MM.1S (cell line): ENCODE data around the gene VAV3.

Source experiments
- DNase-seq: peaks from one replicate; pipeline ENCODE4 v3.0.0-alpha.2; 2015
- H2AFZ ChIP-seq: fragments of 300-600 bp; sonication (generic); 2 replicates; pipeline ENCODE4 v1.6.0; 2016; ENCODE audit warnings: antibody characterized with exemption, low read length
- H3F3A ChIP-seq: fragments of 300-600 bp; sonication (generic); 2 replicates; pipeline ENCODE4 v1.6.1; 2016; ENCODE audit warnings: mild to moderate bottlenecking, antibody characterized with exemption, low read length, moderate library complexity, mixed read lengths; ENCODE audit not compliant: insufficient read depth
- H3K27ac ChIP-seq: fragments of 300-600 bp; sonication (generic); 2 replicates; pipeline ENCODE4 v1.5.1; 2016; ENCODE audit warnings: mild to moderate bottlenecking, low read length
- H3K27me3 ChIP-seq: fragments of 300-600 bp; sonication (generic); replicated peaks from 2 replicates; pipeline ENCODE4 v1.6.0; 2016; ENCODE audit warnings: low read length; ENCODE audit not compliant: insufficient read depth
- H3K36me3 ChIP-seq: fragments of 300-600 bp; sonication (generic); replicated peaks from 2 replicates; pipeline ENCODE4 v1.6.1; 2016; ENCODE audit warnings: mild to moderate bottlenecking, low read length, mixed read lengths; ENCODE audit not compliant: insufficient read depth
- H3K4me1 ChIP-seq: fragments of 300-600 bp; sonication (generic); 2 replicates; pipeline ENCODE4 v1.6.1; 2016; ENCODE audit warnings: low read length, mixed read lengths
- H3K4me2 ChIP-seq: fragments of 300-600 bp; sonication (generic); 2 replicates; pipeline ENCODE4 v1.6.0; 2016; ENCODE audit warnings: low read depth, low read length
- H3K4me3 ChIP-seq: fragments of 300-600 bp; sonication (generic); 2 replicates; pipeline ENCODE4 v1.5.1; 2016; ENCODE audit warnings: low read length, mixed read lengths
- H3K79me2 ChIP-seq: fragments of 300-600 bp; sonication (generic); 2 replicates; pipeline ENCODE4 v1.6.1; 2016; ENCODE audit warnings: mixed run types, low read length, mixed read lengths
- H3K9ac ChIP-seq: fragments of 300-600 bp; sonication (generic); 2 replicates; pipeline ENCODE4 v1.6.1; 2016; ENCODE audit warnings: low read length, mixed read lengths
- H3K9me2 ChIP-seq: fragments of 300-600 bp; sonication (generic); replicated peaks from 2 replicates; pipeline ENCODE4 v1.6.1; 2016; ENCODE audit warnings: mild to moderate bottlenecking, low read length, mixed read lengths; ENCODE audit not compliant: insufficient read depth
- H3K9me3 ChIP-seq: fragments of 300-600 bp; sonication (generic); replicated peaks from 2 replicates; pipeline ENCODE4 v1.6.1; 2016; ENCODE audit warnings: mild to moderate bottlenecking, low read length, mixed read lengths; ENCODE audit not compliant: insufficient read depth
- H4K20me1 ChIP-seq: fragments of 300-600 bp; sonication (generic); 2 replicates; pipeline ENCODE4 v1.6.1; 2016; ENCODE audit warnings: mild to moderate bottlenecking, low read length, moderate library complexity, mixed read lengths; ENCODE audit not compliant: insufficient read depth
- CTCF ChIP-seq: fragments of 300-600 bp; sonication (generic); IDR thresholded peaks from 2 replicates; pipeline ENCODE4 v1.5.1; 2016; ENCODE audit warnings: antibody characterized with exemption, low read length, mixed read lengths
- EZH2 ChIP-seq: fragments of 300-600 bp; sonication (generic); optimal IDR thresholded peaks from 2 replicates; pipeline ENCODE3; 2017; ENCODE audit warnings: low read depth, mild to moderate bottlenecking, antibody characterized with exemption, low read length, mixed read lengths
- EZH2phosphoT487 ChIP-seq: fragments of 300-600 bp; sonication (generic); IDR thresholded peaks from 2 replicates; pipeline ENCODE4 v1.6.1; 2018; ENCODE audit warnings: antibody characterized with exemption, low read length

VAV3 gene

DNA sequence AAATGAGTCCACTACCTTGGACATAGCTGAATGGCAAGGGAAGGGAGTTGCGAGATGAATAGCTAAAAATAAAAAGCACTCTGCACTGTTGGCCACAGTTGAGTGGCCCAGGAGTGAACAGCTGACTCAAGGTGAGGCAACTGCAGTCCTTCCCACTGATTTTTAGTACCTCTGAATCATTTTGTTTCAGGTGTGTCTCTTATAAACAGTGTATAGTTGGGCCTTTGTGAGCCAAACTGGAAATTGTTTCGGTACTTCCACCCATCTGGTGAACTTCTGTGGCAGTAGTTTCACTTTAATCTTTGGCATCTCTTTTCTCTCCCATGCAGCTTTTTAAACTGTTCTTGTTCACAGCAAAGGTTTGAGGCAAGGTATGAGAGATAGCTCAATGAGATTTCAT, 122.7 kb downstream of the VAV3 start:
- peaks cover 12% of the 10 kb centered on the region; the same call in 1 of the 2 replicates for H3F3A ChIP-seq
- H4K20me1 ChIP-seq = no peaks in the 10 kb centered on the region
- H3K9me3 ChIP-seq = no peaks in the 10 kb centered on the region
- peak overlapping the region; percentile 38 for H3K4me2 ChIP-seq
- no peaks in the 10 kb centered on the region for H3K79me2 ChIP-seq
- no peaks in the 10 kb centered on the region for H3K27me3 ChIP-seq
- H3K4me1 ChIP-seq = peaks cover 14% of the 10 kb centered on the region
- no peak overlapping the region for H3K9ac ChIP-seq
- H3K4me3 ChIP-seq = no peak overlapping the region; the same call in 1 of the 2 replicates
- TF ChIP-seq EZH2phosphoT487 (no peak), EZH2 (no peak)
- no peak overlapping the region for H2AFZ ChIP-seq
- H3K27ac ChIP-seq = peak overlapping the region; percentile 51; the same call in 1 of the 2 replicates
- no peaks in the 10 kb centered on the region for H3K9me2 ChIP-seq
- H3K36me3 ChIP-seq = no peaks in the 10 kb centered on the region
- peak; percentile 60 for DNase-seq

DNA sequence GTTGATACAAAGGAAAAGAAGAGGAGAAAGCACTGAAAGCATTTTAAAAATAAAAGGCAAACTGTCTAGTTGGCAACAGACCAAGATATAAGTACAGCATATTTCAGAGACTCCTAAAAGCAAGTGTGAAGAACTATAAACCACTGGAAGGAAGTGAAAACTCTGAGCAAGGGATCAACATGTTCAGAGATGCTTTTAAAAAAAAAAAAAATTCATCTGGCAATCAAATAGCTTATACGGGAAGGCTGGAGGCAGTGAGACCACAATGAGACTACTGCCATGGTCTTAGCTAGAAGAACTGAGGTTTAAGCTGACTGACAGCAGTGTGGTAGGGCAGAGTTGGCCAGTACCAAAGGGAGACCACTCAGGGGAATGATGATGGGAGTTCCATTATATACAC, 124.3 kb downstream of the VAV3 start:
- no peak for TF ChIP-seq CTCF
- TF ChIP-seq EZH2 = no peak
- no peak for TF ChIP-seq EZH2phosphoT487

GRCh38 chr1:107838056-107838455, 126.9 kb downstream of the VAV3 start:
- no peaks in the 10 kb centered on the region for H3K36me3 ChIP-seq
- H3K9me3 ChIP-seq = no peaks in the 10 kb centered on the region
- H4K20me1 ChIP-seq = no peaks in the 10 kb centered on the region
- no peaks in the 10 kb centered on the region for H3K79me2 ChIP-seq
- no peak overlapping the region for H3K9ac ChIP-seq
- no peak overlapping the region for H3K27ac ChIP-seq
- no peaks in the 10 kb centered on the region for H3K27me3 ChIP-seq
- no peak overlapping the region for H3K4me2 ChIP-seq
- H3K4me3 ChIP-seq = no peak overlapping the region
- peaks cover 14% of the 10 kb centered on the region for H3K4me1 ChIP-seq
- peaks cover 12% of the 10 kb centered on the region; the same call in 1 of the 2 replicates for H3F3A ChIP-seq
- no peak for DNase-seq
- H3K9me2 ChIP-seq = no peaks in the 10 kb centered on the region
- TF ChIP-seq EZH2phosphoT487 (no peak), EZH2 (no peak), CTCF (no peak)
- no peak overlapping the region for H2AFZ ChIP-seq

More for the DNA sequence above, 124.3 kb downstream of the VAV3 start:
- peak overlapping the region; percentile 10; the same call in 1 of the 2 replicates for H3K4me2 ChIP-seq
- no peaks in the 10 kb centered on the region for H3K9me3 ChIP-seq
- H3K36me3 ChIP-seq = no peaks in the 10 kb centered on the region
- H3K9ac ChIP-seq = no peak overlapping the region
- H3K79me2 ChIP-seq = no peaks in the 10 kb centered on the region
- H3F3A ChIP-seq = peaks cover 12% of the 10 kb centered on the region; the same call in 1 of the 2 replicates
- H3K4me3 ChIP-seq = no peak overlapping the region
- no peaks in the 10 kb centered on the region for H4K20me1 ChIP-seq
- no peaks in the 10 kb centered on the region for H3K27me3 ChIP-seq
- no peak for DNase-seq
- H3K27ac ChIP-seq = no peak overlapping the region
- no peak overlapping the region for H2AFZ ChIP-seq
- peaks cover 14% of the 10 kb centered on the region for H3K4me1 ChIP-seq
- H3K9me2 ChIP-seq = no peaks in the 10 kb centered on the region

DNA sequence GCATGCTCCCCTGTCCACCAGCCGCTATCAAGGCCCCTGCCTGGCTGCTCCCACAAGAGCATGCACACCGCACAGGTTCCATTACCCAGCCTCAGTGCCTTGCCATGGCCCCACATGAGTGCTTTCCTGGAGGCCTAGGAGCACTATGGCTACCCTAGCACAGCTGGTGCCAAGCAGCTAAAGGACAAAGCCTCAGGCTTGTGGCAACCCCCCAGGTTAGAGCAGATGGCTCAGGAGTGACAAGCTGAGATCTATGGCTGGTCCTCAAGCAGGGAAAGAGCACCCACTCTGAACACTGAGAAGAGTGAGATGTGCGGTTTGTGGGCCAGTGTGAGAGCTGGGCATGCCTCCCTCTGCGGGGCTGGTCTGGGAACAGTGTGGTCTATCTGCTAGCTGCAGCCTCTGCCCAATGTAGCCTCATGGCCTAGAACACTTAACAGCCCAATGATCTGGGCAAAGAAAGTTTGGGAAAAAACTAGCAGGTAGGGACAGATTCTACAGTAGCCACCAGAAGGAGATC, 129.8 kb downstream of the VAV3 start:
- H3K4me3 ChIP-seq = no peak overlapping the region
- no peak overlapping the region for H3K27ac ChIP-seq
- DNase-seq = no peak
- H2AFZ ChIP-seq = no peak overlapping the region
- H3K4me1 ChIP-seq = peaks cover under 1% of the 10 kb centered on the region; the same call in 1 of the 2 replicates
- H3K4me2 ChIP-seq = no peak overlapping the region
- no peaks in the 10 kb centered on the region for H3K9me2 ChIP-seq
- H4K20me1 ChIP-seq = no peaks in the 10 kb centered on the region
- H3K9me3 ChIP-seq = no peaks in the 10 kb centered on the region
- H3K9ac ChIP-seq = no peak overlapping the region
- TF ChIP-seq EZH2 = no peak
- TF ChIP-seq CTCF = no peak
- TF ChIP-seq EZH2phosphoT487 = no peak
- H3K27me3 ChIP-seq = no peaks in the 10 kb centered on the region; the same call in 1 of the 2 replicates
- H3K79me2 ChIP-seq = no peaks in the 10 kb centered on the region
- no peaks in the 10 kb centered on the region for H3F3A ChIP-seq
- no peaks in the 10 kb centered on the region for H3K36me3 ChIP-seq
